ENCODE data around the gene TARBP2.

TARBP2 gene

DNA sequence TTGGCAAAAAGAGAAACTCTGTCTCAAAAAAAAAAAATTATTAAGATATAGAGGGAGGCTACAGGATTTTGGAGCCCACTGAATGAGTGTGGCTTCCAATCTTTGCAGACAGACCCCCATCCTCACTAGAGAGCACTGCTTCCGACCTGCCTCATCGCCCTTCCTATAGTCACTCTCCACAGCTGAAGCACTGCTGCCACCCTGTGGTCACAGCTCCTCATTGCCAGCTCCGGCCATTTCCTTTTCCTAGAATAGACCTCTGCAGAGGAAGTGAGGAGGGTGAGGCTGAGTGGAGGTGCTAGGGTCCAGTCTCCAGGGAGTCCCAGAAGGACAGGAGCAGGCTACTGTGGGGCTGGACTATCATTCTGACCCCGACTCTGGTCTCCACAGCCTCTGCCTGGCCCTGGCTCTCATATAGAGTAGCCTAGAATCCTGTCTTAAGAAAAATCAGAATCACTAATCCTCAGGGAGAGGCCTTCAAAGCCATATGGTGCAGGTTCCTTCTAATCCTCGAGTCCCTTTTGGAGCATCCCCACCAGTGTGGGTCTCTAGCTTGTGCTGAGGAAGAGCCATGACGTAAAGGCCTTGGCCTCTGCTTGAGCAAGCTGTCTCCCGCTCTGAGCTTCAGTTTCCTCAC, 7.6 kb downstream of the TARBP2 start (continued):
- TF ChIP-seq ESRRG (CRISPR knock-in tag; IDR thresholded peaks at IDR 0.05) (no peak), ZFP30 (CRISPR knock-in tag; IDR thresholded peaks at IDR 0.05) (no peak), TCF4 (CRISPR knock-in tag; IDR thresholded peaks at IDR 0.05; ENCODE audit: borderline replicate concordance) (no peak), CSDC2 (CRISPR knock-in tag; IDR thresholded peaks at IDR 0.05) (no peak), ISL1 (CRISPR knock-in tag; IDR thresholded peaks at IDR 0.05) (no peak), SNAI2 (CRISPR knock-in tag; IDR thresholded peaks at IDR 0.05) (no peak), ARNTL (CRISPR knock-in tag; IDR thresholded peaks at IDR 0.05; ENCODE audit: borderline replicate concordance, low read depth) (no peak), BACH2 (CRISPR knock-in tag; IDR thresholded peaks at IDR 0.05; ENCODE audit: borderline replicate concordance) (no peak), ZC3H10 (CRISPR knock-in tag; IDR thresholded peaks at IDR 0.05) (no peak)
- TF ChIP-seq, protein P1, sequence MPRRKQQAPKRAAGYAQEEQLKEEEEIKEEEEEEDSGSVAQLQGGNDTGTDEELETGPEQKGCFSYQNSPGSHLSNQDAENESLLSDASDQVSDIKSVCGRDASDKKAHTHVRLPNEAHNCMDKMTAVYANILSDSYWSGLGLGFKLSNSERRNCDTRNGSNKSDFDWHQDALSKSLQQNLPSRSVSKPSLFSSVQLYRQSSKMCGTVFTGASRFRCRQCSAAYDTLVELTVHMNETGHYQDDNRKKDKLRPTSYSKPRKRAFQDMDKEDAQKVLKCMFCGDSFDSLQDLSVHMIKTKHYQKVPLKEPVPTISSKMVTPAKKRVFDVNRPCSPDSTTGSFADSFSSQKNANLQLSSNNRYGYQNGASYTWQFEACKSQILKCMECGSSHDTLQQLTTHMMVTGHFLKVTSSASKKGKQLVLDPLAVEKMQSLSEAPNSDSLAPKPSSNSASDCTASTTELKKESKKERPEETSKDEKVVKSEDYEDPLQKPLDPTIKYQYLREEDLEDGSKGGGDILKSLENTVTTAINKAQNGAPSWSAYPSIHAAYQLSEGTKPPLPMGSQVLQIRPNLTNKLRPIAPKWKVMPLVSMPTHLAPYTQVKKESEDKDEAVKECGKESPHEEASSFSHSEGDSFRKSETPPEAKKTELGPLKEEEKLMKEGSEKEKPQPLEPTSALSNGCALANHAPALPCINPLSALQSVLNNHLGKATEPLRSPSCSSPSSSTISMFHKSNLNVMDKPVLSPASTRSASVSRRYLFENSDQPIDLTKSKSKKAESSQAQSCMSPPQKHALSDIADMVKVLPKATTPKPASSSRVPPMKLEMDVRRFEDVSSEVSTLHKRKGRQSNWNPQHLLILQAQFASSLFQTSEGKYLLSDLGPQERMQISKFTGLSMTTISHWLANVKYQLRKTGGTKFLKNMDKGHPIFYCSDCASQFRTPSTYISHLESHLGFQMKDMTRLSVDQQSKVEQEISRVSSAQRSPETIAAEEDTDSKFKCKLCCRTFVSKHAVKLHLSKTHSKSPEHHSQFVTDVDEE (CRISPR knock-in tag; IDR thresholded peaks at IDR 0.05) = no peak

DNA sequence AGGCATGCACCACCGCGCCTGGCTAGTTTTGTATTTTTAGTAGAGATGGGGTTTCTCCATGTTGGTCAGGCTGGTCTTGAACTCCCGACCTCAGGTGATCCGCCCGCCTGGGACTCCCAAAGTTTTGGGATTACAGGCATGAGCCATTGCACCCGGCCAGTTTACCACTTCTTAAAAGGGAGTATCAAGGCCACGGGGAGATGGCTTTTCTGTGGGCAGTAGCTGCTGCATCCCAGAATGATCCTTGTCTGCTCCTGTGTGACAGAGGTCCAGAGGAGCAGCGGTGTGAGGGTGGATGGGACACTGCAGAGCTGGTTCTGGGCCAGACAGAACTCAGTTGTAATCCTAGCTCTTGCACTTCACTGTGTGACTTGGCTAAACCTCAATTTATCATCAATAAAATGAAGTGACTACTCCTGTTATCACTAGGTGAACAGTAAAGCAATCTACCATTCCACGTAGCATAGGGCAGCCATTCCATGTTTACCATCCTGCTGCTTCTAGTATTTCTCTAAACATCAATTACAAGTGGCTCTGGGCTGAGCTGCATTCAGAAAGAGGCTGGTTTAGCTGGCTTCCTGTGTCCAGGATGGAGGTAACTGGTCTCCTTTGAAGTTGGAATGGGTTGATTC, 9.2 kb downstream of the TARBP2 start:
- TF ChIP-seq TOX (CRISPR knock-in tag; IDR thresholded peaks at IDR 0.05; ENCODE audit: borderline replicate concordance) (no peak), ZNF565 (CRISPR knock-in tag; conservative IDR thresholded peaks at IDR 0.05; ENCODE audit: low read depth) (no peak), ZNF8 (CRISPR knock-in tag; IDR thresholded peaks at IDR 0.05) (no peak), ISL1 (CRISPR knock-in tag; IDR thresholded peaks at IDR 0.05) (no peak), SNAI2 (CRISPR knock-in tag; IDR thresholded peaks at IDR 0.05) (no peak)
- TF ChIP-seq, protein P2, sequence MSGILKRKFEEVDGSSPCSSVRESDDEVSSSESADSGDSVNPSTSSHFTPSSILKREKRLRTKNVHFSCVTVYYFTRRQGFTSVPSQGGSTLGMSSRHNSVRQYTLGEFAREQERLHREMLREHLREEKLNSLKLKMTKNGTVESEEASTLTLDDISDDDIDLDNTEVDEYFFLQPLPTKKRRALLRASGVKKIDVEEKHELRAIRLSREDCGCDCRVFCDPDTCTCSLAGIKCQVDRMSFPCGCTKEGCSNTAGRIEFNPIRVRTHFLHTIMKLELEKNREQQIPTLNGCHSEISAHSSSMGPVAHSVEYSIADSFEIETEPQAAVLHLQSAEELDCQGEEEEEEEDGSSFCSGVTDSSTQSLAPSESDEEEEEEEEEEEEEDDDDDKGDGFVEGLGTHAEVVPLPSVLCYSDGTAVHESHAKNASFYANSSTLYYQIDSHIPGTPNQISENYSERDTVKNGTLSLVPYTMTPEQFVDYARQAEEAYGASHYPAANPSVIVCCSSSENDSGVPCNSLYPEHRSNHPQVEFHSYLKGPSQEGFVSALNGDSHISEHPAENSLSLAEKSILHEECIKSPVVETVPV (CRISPR knock-in tag; IDR thresholded peaks at IDR 0.05) = no peak

DNA sequence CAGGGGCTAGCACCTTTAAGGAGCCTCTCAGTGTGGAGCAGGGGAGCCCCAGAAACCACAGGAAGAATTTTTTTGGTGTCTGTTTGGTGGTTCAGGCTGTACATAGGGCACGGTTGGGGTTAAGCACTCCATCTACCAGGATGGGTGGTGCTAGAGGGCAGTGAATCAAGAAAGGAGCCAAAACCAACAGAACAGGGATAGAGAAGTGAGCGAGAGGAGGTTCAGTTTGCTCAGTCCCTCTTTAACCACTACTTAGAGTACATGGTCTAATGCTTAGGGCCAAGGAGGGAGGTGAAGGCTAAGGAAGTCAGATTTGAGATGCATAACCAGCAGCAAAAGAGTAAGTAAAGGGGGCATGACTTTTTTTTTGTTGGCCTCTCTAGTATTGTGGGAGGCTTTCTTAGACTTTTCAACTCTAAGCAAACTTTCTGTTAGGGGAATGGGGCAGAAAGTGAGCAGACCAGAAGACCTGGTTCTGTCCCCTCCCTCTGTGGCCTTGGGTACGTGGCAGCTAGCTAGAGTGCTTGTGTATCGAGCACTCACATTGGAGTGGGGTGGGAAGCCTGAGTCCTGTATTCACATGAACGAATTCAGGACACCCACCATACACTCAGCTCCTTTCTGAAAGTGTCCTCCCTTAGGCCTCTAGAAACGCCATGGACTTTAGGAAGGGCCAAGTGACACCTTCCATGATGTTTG, 12.8 kb downstream of the TARBP2 start:
- no peak for ATAC-seq
- TF ChIP-seq, protein P2 (CRISPR knock-in tag; IDR thresholded peaks at IDR 0.05) = no peak
- no peak for TF ChIP-seq ZNF565 (CRISPR knock-in tag; conservative IDR thresholded peaks at IDR 0.05; ENCODE audit: low read depth)
- TF ChIP-seq, protein P3, sequence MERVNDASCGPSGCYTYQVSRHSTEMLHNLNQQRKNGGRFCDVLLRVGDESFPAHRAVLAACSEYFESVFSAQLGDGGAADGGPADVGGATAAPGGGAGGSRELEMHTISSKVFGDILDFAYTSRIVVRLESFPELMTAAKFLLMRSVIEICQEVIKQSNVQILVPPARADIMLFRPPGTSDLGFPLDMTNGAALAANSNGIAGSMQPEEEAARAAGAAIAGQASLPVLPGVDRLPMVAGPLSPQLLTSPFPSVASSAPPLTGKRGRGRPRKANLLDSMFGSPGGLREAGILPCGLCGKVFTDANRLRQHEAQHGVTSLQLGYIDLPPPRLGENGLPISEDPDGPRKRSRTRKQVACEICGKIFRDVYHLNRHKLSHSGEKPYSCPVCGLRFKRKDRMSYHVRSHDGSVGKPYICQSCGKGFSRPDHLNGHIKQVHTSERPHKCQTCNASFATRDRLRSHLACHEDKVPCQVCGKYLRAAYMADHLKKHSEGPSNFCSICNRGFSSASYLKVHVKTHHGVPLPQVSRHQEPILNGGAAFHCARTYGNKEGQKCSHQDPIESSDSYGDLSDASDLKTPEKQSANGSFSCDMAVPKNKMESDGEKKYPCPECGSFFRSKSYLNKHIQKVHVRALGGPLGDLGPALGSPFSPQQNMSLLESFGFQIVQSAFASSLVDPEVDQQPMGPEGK (CRISPR knock-in tag; IDR thresholded peaks at IDR 0.05; ENCODE audit: borderline replicate concordance) = no peak
- TF ChIP-seq CSDC2 (CRISPR knock-in tag; IDR thresholded peaks at IDR 0.05) = no peak
- no peak for TF ChIP-seq OSR1 (CRISPR knock-in tag; IDR thresholded peaks at IDR 0.05)
- TF ChIP-seq TOX (CRISPR knock-in tag; IDR thresholded peaks at IDR 0.05; ENCODE audit: borderline replicate concordance) = no peak
- TF ChIP-seq ZC3H10 (CRISPR knock-in tag; IDR thresholded peaks at IDR 0.05) = no peak
- TF ChIP-seq, protein P4, sequence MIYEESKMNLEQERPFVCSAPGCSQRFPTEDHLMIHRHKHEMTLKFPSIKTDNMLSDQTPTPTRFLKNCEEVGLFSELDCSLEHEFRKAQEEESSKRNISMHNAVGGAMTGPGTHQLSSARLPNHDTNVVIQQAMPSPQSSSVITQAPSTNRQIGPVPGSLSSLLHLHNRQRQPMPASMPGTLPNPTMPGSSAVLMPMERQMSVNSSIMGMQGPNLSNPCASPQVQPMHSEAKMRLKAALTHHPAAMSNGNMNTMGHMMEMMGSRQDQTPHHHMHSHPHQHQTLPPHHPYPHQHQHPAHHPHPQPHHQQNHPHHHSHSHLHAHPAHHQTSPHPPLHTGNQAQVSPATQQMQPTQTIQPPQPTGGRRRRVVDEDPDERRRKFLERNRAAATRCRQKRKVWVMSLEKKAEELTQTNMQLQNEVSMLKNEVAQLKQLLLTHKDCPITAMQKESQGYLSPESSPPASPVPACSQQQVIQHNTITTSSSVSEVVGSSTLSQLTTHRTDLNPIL (CRISPR knock-in tag; IDR thresholded peaks at IDR 0.05; ENCODE audit: low read depth) = no peak
- no peak for TF ChIP-seq SNAI2 (CRISPR knock-in tag; IDR thresholded peaks at IDR 0.05)
- TF ChIP-seq RARB (CRISPR knock-in tag; IDR thresholded peaks at IDR 0.05) = no peak

More for the DNA sequence above, 9.2 kb downstream of the TARBP2 start:
- ATAC-seq = no peak

Data from SK-N-SH treated with all-trans-retinoic acid at 6 μM for 48 hours (cell line).